ENCODE data around the gene LRRTM2.

Gene LRRTM2

DNA sequence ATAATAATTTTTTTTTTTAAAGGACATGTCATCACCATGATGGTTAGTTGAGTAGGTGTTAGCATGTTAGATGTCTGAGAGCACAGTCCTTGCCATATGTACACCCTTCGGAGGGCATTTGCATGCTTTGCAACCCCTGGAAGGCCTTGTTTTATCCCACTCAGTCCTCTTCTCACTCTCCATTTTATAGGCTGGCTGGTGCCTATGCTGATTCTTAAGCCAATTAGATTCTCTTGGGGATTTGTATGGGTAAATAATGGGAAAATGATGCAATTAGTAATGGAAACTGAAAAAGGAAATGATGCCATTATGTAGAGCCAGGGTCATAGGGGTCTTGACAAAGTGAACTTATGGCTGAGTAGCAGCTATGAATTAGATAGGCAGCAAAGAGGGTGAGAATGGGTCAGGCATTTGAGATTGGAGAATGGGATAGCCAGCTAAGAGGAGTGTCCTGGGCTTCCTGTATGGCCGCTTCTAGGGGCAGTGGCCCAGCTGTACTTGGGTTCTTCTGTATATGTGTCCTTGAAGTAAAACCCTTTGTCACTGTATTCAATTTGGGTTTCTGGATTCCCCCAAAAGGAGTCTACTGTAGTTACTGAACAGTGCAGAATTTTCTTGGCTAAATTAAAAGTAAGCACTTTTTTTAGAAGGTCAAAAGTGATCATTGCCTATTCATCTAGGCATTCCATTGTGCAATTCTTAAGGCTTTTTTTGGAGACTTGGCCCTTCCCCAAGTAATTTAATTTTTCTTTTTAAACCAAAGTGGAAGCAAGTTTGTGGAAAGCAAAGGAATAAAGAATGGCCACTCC, 31.6 kb downstream of the LRRTM2 start:
- H3K4me3 ChIP-seq (ENCODE audit: low read length in 2 of 2), result no peak overlapping the region

DNA sequence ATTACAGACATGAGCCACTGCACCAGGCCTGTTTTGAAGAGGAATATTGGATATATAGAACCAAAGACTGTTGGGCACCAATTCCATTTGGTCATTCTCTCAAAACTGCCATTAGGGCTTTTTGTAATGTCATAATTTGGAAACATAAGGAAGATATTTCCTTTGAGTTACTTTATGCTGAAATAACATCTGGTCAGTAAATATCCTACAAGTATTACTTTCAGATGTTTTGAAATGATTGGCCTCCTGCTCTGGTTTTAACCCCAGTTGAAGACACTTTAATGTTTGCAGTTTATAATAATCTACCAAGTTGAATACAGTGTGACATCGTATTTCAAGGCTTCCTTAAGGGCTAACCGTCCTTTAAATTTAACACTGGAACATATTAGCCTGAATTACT, 33.6 kb downstream of the LRRTM2 start:
- no peak for DNase-seq (ENCODE audit: low spot score)
- no CpG with 5 or more reads among the region's 2 CpGs for WGBS, 2 donors (ENCODE audit: extremely low coverage in 2 of 2, insufficient read length in 2 of 2, insufficient replicate concordance in 1 of 2)
- H3K4me2 ChIP-seq (ENCODE audit: insufficient read depth, low read length, poor library complexity, severe bottlenecking), result no peak overlapping the region
- H3K79me1 ChIP-seq (ENCODE audit: low read depth, low read length), result no peaks in the 10 kb centered on the region
- no peak overlapping the region for H3K14ac ChIP-seq (ENCODE audit: low read length)
- H3K23ac ChIP-seq (ENCODE audit: low read depth, low read length, poor library complexity), result no peak overlapping the region
- H2AK5ac ChIP-seq (ENCODE audit: low read depth, low read length), result no peak overlapping the region
- no peaks in the 10 kb centered on the region for H3K27me3 ChIP-seq (ENCODE audit: control insufficient read depth in 3 of 3, insufficient read depth in 3 of 3, low read depth in 1 of 3, low read length in 3 of 3)
- H3K4me1 ChIP-seq (ENCODE audit: control insufficient read depth in 2 of 2, insufficient read depth in 1 of 2, low read depth in 1 of 2, low read length in 2 of 2), result peaks cover 0 to 1% of the 10 kb centered on the region in 2 donors
- H3K4ac ChIP-seq (ENCODE audit: low read length), result no peak overlapping the region
- H3K18ac ChIP-seq (ENCODE audit: low read length), result no peak overlapping the region
- H2BK5ac ChIP-seq (ENCODE audit: low read length), result no peak overlapping the region
- H2BK15ac ChIP-seq (ENCODE audit: low read length), result no peak overlapping the region
- H2BK120ac ChIP-seq (ENCODE audit: low read depth, low read length), result no peak overlapping the region
- no peak overlapping the region for H2AFZ ChIP-seq (ENCODE audit: low read length)
- no peak overlapping the region for H2BK12ac ChIP-seq (ENCODE audit: low read length)
- H3K27ac ChIP-seq (replicated peaks; ENCODE audit: low read length), result no peak overlapping the region
- peaks cover 0 to 11% of the 10 kb centered on the region in 2 donors for H3K36me3 ChIP-seq (replicated peaks in 1 of 2; ENCODE audit: control insufficient read depth in 2 of 2, insufficient read depth in 2 of 2, low read length in 2 of 2)
- H4K91ac ChIP-seq (ENCODE audit: low read depth, low read length, poor library complexity), result no peak overlapping the region
- no peak overlapping the region for H4K8ac ChIP-seq (ENCODE audit: low read depth, low read length)
- H3K4me3 ChIP-seq (ENCODE audit: low read length in 2 of 2), result no peak overlapping the region
- no peak overlapping the region for H3K9ac ChIP-seq (ENCODE audit: low read depth, low read length, poor library complexity)
- H3K9me3 ChIP-seq (replicated peaks in 1 of 2; ENCODE audit: control insufficient read depth in 2 of 2, insufficient read depth in 1 of 2, low read depth in 1 of 2, low read length in 2 of 2), result no peaks in the 10 kb centered on the region

More for the DNA sequence above, 31.6 kb downstream of the LRRTM2 start:
- Histone ChIP-seq H3K23ac (ENCODE audit: low read depth, low read length, poor library complexity) (no peak overlapping the region), H3K4me1 (ENCODE audit: control insufficient read depth in 2 of 2, insufficient read depth in 1 of 2, low read depth in 1 of 2, low read length in 2 of 2) (peaks cover 0 to 1% of the 10 kb centered on the region in 2 donors), H2AFZ (ENCODE audit: low read length) (no peak overlapping the region), H4K91ac (ENCODE audit: low read depth, low read length, poor library complexity) (no peak overlapping the region), H2AK5ac (ENCODE audit: low read depth, low read length) (no peak overlapping the region), H3K36me3 (replicated peaks in 1 of 2; ENCODE audit: control insufficient read depth in 2 of 2, insufficient read depth in 2 of 2, low read length in 2 of 2) (peaks cover 0 to 11% of the 10 kb centered on the region in 2 donors), H4K8ac (ENCODE audit: low read depth, low read length) (no peak overlapping the region), H3K14ac (ENCODE audit: low read length) (no peak overlapping the region), H2BK5ac (ENCODE audit: low read length) (no peak overlapping the region), H2BK15ac (ENCODE audit: low read length) (no peak overlapping the region), H2BK120ac (ENCODE audit: low read depth, low read length) (no peak overlapping the region), H3K9ac (ENCODE audit: low read depth, low read length, poor library complexity) (no peak overlapping the region), H3K27ac (replicated peaks; ENCODE audit: low read length) (no peak overlapping the region), H3K79me1 (ENCODE audit: low read depth, low read length) (no peaks in the 10 kb centered on the region), H2BK12ac (ENCODE audit: low read length) (no peak overlapping the region), H3K9me3 (replicated peaks in 1 of 2; ENCODE audit: control insufficient read depth in 2 of 2, insufficient read depth in 1 of 2, low read depth in 1 of 2, low read length in 2 of 2) (no peaks in the 10 kb centered on the region), H3K4me2 (ENCODE audit: insufficient read depth, low read length, poor library complexity, severe bottlenecking) (no peak overlapping the region), H3K4ac (ENCODE audit: low read length) (no peak overlapping the region), H3K18ac (ENCODE audit: low read length) (no peak overlapping the region), H3K27me3 (ENCODE audit: control insufficient read depth in 3 of 3, insufficient read depth in 3 of 3, low read depth in 1 of 3, low read length in 3 of 3) (no peaks in the 10 kb centered on the region)
- no peak for DNase-seq (ENCODE audit: low spot score)
- no CpG with 5 or more reads among the region's 2 CpGs for WGBS, 2 donors (ENCODE audit: extremely low coverage in 2 of 2, insufficient read length in 2 of 2, insufficient replicate concordance in 1 of 2)

DNA sequence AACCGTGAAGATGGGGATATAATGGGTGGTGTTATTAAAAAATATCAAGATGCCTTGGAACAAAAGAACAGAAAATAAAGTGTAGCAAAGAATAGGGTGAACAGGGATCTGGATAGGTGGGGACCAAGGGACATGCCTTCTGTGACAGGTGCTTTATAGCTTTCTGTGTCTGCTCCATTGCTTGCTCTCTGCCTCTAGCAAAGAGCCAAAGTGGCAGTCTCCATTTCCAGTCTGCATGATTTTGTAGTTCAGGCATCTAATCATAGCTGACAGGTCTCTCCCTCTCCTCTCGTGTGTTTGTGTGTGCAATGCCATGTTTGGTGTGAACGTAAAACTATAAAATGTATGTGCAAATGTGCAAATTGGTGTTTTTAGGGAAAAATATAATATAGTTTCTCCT, 35.0 kb downstream of the LRRTM2 start:
- Histone ChIP-seq H4K91ac (ENCODE audit: low read depth, low read length, poor library complexity) (no peak overlapping the region), H3K4me2 (ENCODE audit: insufficient read depth, low read length, poor library complexity, severe bottlenecking) (no peak overlapping the region), H2AK5ac (ENCODE audit: low read depth, low read length) (no peak overlapping the region), H3K23ac (ENCODE audit: low read depth, low read length, poor library complexity) (no peak overlapping the region), H3K79me1 (ENCODE audit: low read depth, low read length) (peaks cover 2% of the 10 kb centered on the region), H2BK15ac (ENCODE audit: low read length) (no peak overlapping the region), H2AFZ (ENCODE audit: low read length) (no peak overlapping the region), H3K4me1 (ENCODE audit: control insufficient read depth in 2 of 2, insufficient read depth in 1 of 2, low read depth in 1 of 2, low read length in 2 of 2) (peaks cover 0 to 1% of the 10 kb centered on the region in 2 donors), H3K14ac (ENCODE audit: low read length) (no peak overlapping the region), H4K8ac (ENCODE audit: low read depth, low read length) (no peak overlapping the region), H2BK5ac (ENCODE audit: low read length) (no peak overlapping the region), H3K4me3 (ENCODE audit: low read length in 2 of 2) (no peak overlapping the region), H3K18ac (ENCODE audit: low read length) (no peak overlapping the region), H2BK120ac (ENCODE audit: low read depth, low read length) (no peak overlapping the region), H2BK12ac (ENCODE audit: low read length) (no peak overlapping the region), H3K27me3 (ENCODE audit: control insufficient read depth in 3 of 3, insufficient read depth in 3 of 3, low read depth in 1 of 3, low read length in 3 of 3) (no peaks in the 10 kb centered on the region), H3K9me3 (replicated peaks in 1 of 2; ENCODE audit: control insufficient read depth in 2 of 2, insufficient read depth in 1 of 2, low read depth in 1 of 2, low read length in 2 of 2) (no peaks in the 10 kb centered on the region), H3K36me3 (replicated peaks in 1 of 2; ENCODE audit: control insufficient read depth in 2 of 2, insufficient read depth in 2 of 2, low read length in 2 of 2) (peaks cover 0 to 18% of the 10 kb centered on the region in 2 donors), H3K9ac (ENCODE audit: low read depth, low read length, poor library complexity) (no peak overlapping the region), H3K27ac (replicated peaks; ENCODE audit: low read length) (no peak overlapping the region), H3K4ac (ENCODE audit: low read length) (no peak overlapping the region)
- WGBS, 2 donors (ENCODE audit: extremely low coverage in 2 of 2, insufficient read length in 2 of 2, insufficient replicate concordance in 1 of 2), result no CpG with 5 or more reads among the region's 3 CpGs
- DNase-seq (ENCODE audit: low spot score), result no peak

DNA sequence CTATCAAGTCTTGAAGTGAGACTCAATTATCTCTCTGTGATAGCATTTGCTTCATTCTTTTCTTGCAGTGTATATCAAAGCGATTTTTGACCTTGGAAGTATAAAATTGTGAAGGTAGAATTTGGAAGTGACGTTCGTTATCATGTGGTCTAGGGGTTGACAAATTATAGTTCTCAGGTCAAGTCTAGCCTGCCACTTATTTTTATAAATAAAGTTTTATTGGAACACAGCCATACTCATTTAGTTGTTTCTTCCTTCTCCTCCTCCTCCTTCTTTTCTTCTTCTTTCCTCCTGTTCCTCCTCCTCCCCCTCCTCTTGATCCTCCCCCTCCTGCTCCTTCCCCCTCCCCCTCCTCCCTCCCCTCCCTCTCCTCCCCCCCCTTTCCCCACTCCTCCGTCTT, 38.0 kb downstream of the LRRTM2 start:
- no peak overlapping the region for H2BK12ac ChIP-seq (ENCODE audit: low read length)
- no peaks in the 10 kb centered on the region for H3K4me1 ChIP-seq (ENCODE audit: control insufficient read depth in 2 of 2, insufficient read depth in 1 of 2, low read depth in 1 of 2, low read length in 2 of 2)
- H3K23ac ChIP-seq (ENCODE audit: low read depth, low read length, poor library complexity), result no peak overlapping the region
- no peak overlapping the region for H2BK5ac ChIP-seq (ENCODE audit: low read length)
- peaks cover 0 to 18% of the 10 kb centered on the region in 2 donors for H3K36me3 ChIP-seq (replicated peaks in 1 of 2; ENCODE audit: control insufficient read depth in 2 of 2, insufficient read depth in 2 of 2, low read length in 2 of 2)
- H2BK15ac ChIP-seq (ENCODE audit: low read length), result no peak overlapping the region
- no peaks in the 10 kb centered on the region for H3K9me3 ChIP-seq (replicated peaks in 1 of 2; ENCODE audit: control insufficient read depth in 2 of 2, insufficient read depth in 1 of 2, low read depth in 1 of 2, low read length in 2 of 2)
- 100% methylated on average over 2 of the region's 4 CpGs; no CpG with 5 or more reads in 1 of the 2 donors for WGBS, 2 donors (ENCODE audit: extremely low coverage in 2 of 2, insufficient read length in 2 of 2, insufficient replicate concordance in 1 of 2)
- no peak overlapping the region for H4K91ac ChIP-seq (ENCODE audit: low read depth, low read length, poor library complexity)
- no peak overlapping the region for H2AFZ ChIP-seq (ENCODE audit: low read length)
- peaks cover 2% of the 10 kb centered on the region for H3K79me1 ChIP-seq (ENCODE audit: low read depth, low read length)
- no peak overlapping the region for H2BK120ac ChIP-seq (ENCODE audit: low read depth, low read length)
- H3K27me3 ChIP-seq (ENCODE audit: control insufficient read depth in 3 of 3, insufficient read depth in 3 of 3, low read depth in 1 of 3, low read length in 3 of 3), result no peaks in the 10 kb centered on the region
- no peak overlapping the region for H3K18ac ChIP-seq (ENCODE audit: low read length)
- no peak overlapping the region for H3K4me2 ChIP-seq (ENCODE audit: insufficient read depth, low read length, poor library complexity, severe bottlenecking)
- DNase-seq (ENCODE audit: low spot score), result no peak
- H4K8ac ChIP-seq (ENCODE audit: low read depth, low read length), result no peak overlapping the region
- no peak overlapping the region for H2AK5ac ChIP-seq (ENCODE audit: low read depth, low read length)
- H3K9ac ChIP-seq (ENCODE audit: low read depth, low read length, poor library complexity), result no peak overlapping the region
- no peak overlapping the region for H3K27ac ChIP-seq (replicated peaks; ENCODE audit: low read length)
- no peak overlapping the region for H3K14ac ChIP-seq (ENCODE audit: low read length)
- H3K4me3 ChIP-seq (ENCODE audit: low read length in 2 of 2), result no peak overlapping the region
- no peak overlapping the region for H3K4ac ChIP-seq (ENCODE audit: low read length)

Measured in neuronal stem cell (in vitro differentiated cells).